ENCODE measurements around the gene TRAPPC2.
"Not testable (repeated sequence)": the region's sequence is repeated elsewhere in the genome, so short reads cannot be mapped to it uniquely, and the experiment has no call there.

TRAPPC2 gene

GRCh38 chrX:13684361-13684760, 50.1 kb downstream of the TRAPPC2 start:
- H3K4me3 ChIP-seq: no peak overlapping the region
- no peak for TF ChIP-seq POLR2AphosphoS5 (IDR thresholded peaks at IDR 0.05; ENCODE audit: borderline replicate concordance, low read depth, low read length)
- no peak for TF ChIP-seq FOXP2 (optimal IDR thresholded peaks at IDR 0.05; ENCODE audit: control extremely low read depth, extremely low read length, insufficient read depth)
- TF ChIP-seq EZH2 (IDR thresholded peaks at IDR 0.05): no peak
- no peaks in the 10 kb centered on the region for H3K9me3 ChIP-seq (ENCODE audit: low read depth, low read length)
- no peak overlapping the region for H3K9ac ChIP-seq (ENCODE audit: insufficient read length)
- H3K36me3 ChIP-seq (ENCODE audit: insufficient read depth, low read length): no peaks in the 10 kb centered on the region
- H3K27ac ChIP-seq: no peak overlapping the region
- DNase-seq (ENCODE audit: low read depth, low spot score): no peak

GRCh38 chrX:13681595-13681994, 52.8 kb downstream of the TRAPPC2 start:
- DNase-seq (ENCODE audit: low read depth, low spot score): no peak
- no peak overlapping the region for H3K9ac ChIP-seq (ENCODE audit: insufficient read length)
- no peaks in the 10 kb centered on the region for H3K36me3 ChIP-seq (ENCODE audit: insufficient read depth, low read length)
- no peak for TF ChIP-seq EZH2 (IDR thresholded peaks at IDR 0.05)
- no peak overlapping the region for H3K4me3 ChIP-seq
- no peak overlapping the region for H3K27ac ChIP-seq
- H3K9me3 ChIP-seq (ENCODE audit: low read depth, low read length): no peaks in the 10 kb centered on the region

GRCh38 chrX:13679700-13680099, 54.7 kb downstream of the TRAPPC2 start:
- H3K9ac ChIP-seq (ENCODE audit: insufficient read length); DNase-seq (ENCODE audit: low read depth, low spot score); H3K36me3 ChIP-seq (ENCODE audit: insufficient read depth, low read length): not testable (repeated sequence)

GRCh38 chrX:13676885-13677284, 57.5 kb downstream of the TRAPPC2 start:
- no peak overlapping the region for H3K4me3 ChIP-seq
- H3K27ac ChIP-seq: no peak overlapping the region
- no peak overlapping the region for H3K9ac ChIP-seq (ENCODE audit: insufficient read length)
- TF ChIP-seq FOXP2 (optimal IDR thresholded peaks at IDR 0.05; ENCODE audit: control extremely low read depth, extremely low read length, insufficient read depth): no peak
- TF ChIP-seq POLR2AphosphoS5 (IDR thresholded peaks at IDR 0.05; ENCODE audit: borderline replicate concordance, low read depth, low read length): no peak
- no peak for TF ChIP-seq EZH2 (IDR thresholded peaks at IDR 0.05)
- no peaks in the 10 kb centered on the region for H3K36me3 ChIP-seq (ENCODE audit: insufficient read depth, low read length)
- DNase-seq (ENCODE audit: low read depth, low spot score): no peak
- H3K9me3 ChIP-seq (ENCODE audit: low read depth, low read length): no peaks in the 10 kb centered on the region

More at GRCh38 chrX:13679700-13680099, 54.7 kb downstream of the TRAPPC2 start:
- H3K27ac ChIP-seq; H3K4me3 ChIP-seq; H3K9me3 ChIP-seq (ENCODE audit: low read depth, low read length): not testable (repeated sequence)

GRCh38 chrX:13673016-13673415, 61.4 kb downstream of the TRAPPC2 start:
- no peaks in the 10 kb centered on the region for H3K36me3 ChIP-seq (ENCODE audit: insufficient read depth, low read length)
- no peak overlapping the region for H3K4me3 ChIP-seq
- no peak for DNase-seq (ENCODE audit: low read depth, low spot score)
- no peaks in the 10 kb centered on the region for H3K9me3 ChIP-seq (ENCODE audit: low read depth, low read length)
- TF ChIP-seq EZH2 (IDR thresholded peaks at IDR 0.05) (no peak), POLR2AphosphoS5 (IDR thresholded peaks at IDR 0.05; ENCODE audit: borderline replicate concordance, low read depth, low read length) (no peak), FOXP2 (optimal IDR thresholded peaks at IDR 0.05; ENCODE audit: control extremely low read depth, extremely low read length, insufficient read depth) (no peak)
- no peak overlapping the region for H3K27ac ChIP-seq
- no peak overlapping the region for H3K9ac ChIP-seq (ENCODE audit: insufficient read length)

GRCh38 chrX:13670197-13670596, 64.2 kb downstream of the TRAPPC2 start:
- Histone ChIP-seq H3K27ac (no peak overlapping the region), H3K9ac (ENCODE audit: insufficient read length) (no peak overlapping the region), H3K4me3 (no peak overlapping the region), H3K36me3 (ENCODE audit: insufficient read depth, low read length) (no peaks in the 10 kb centered on the region), H3K9me3 (ENCODE audit: low read depth, low read length) (no peaks in the 10 kb centered on the region)
- no peak for DNase-seq (ENCODE audit: low read depth, low spot score)
- TF ChIP-seq POLR2AphosphoS5 (IDR thresholded peaks at IDR 0.05; ENCODE audit: borderline replicate concordance, low read depth, low read length) (no peak), FOXP2 (optimal IDR thresholded peaks at IDR 0.05; ENCODE audit: control extremely low read depth, extremely low read length, insufficient read depth) (no peak), EZH2 (IDR thresholded peaks at IDR 0.05) (no peak)

GRCh38 chrX:13669755-13670154, 64.7 kb downstream of the TRAPPC2 start:
- not testable (repeated sequence) for H3K9ac ChIP-seq (ENCODE audit: insufficient read length)

GRCh38 chrX:13669246-13669737, 65.1 kb downstream of the TRAPPC2 start:
- no peak for DNase-seq (ENCODE audit: low read depth, low spot score)
- TF ChIP-seq FOXP2 (optimal IDR thresholded peaks at IDR 0.05; ENCODE audit: control extremely low read depth, extremely low read length, insufficient read depth): no peak
- no peak for TF ChIP-seq EZH2 (IDR thresholded peaks at IDR 0.05)
- Histone ChIP-seq H3K36me3 (ENCODE audit: insufficient read depth, low read length) (no peaks in the 10 kb centered on the region), H3K9me3 (ENCODE audit: low read depth, low read length) (no peaks in the 10 kb centered on the region), H3K4me3 (no peak overlapping the region), H3K27ac (no peak overlapping the region), H3K9ac (ENCODE audit: insufficient read length) (no peak overlapping the region)

More at GRCh38 chrX:13669755-13670154, 64.7 kb downstream of the TRAPPC2 start:
- not testable (repeated sequence) for H3K9me3 ChIP-seq (ENCODE audit: low read depth, low read length); H3K4me3 ChIP-seq; H3K27ac ChIP-seq; DNase-seq (ENCODE audit: low read depth, low spot score); H3K36me3 ChIP-seq (ENCODE audit: insufficient read depth, low read length)

GRCh38 chrX:13667919-13668318, 66.5 kb downstream of the TRAPPC2 start:
- Histone ChIP-seq H3K9me3 (ENCODE audit: low read depth, low read length) (no peaks in the 10 kb centered on the region), H3K36me3 (ENCODE audit: insufficient read depth, low read length) (no peaks in the 10 kb centered on the region; the same call in 1 of the 2 replicates), H3K27ac (no peak overlapping the region), H3K9ac (ENCODE audit: insufficient read length) (no peak overlapping the region), H3K4me3 (no peak overlapping the region)
- TF ChIP-seq POLR2AphosphoS5 (IDR thresholded peaks at IDR 0.05; ENCODE audit: borderline replicate concordance, low read depth, low read length): no peak
- TF ChIP-seq EZH2 (IDR thresholded peaks at IDR 0.05): no peak
- TF ChIP-seq FOXP2 (optimal IDR thresholded peaks at IDR 0.05; ENCODE audit: control extremely low read depth, extremely low read length, insufficient read depth): no peak
- no peak for DNase-seq (ENCODE audit: low read depth, low spot score)

Data from SK-N-MC (cell line).